Thyroid gland (tissue), 4 donors: ENCODE measurements around the gene FAM83B. TPM values are rescaled to one million over a fixed set of nuclear protein-coding genes. Genes with fewer than 3 reads are reported as not detected.

Source experiments
- DNase-seq, 2 donors: peaks; one replicate each; pipeline ENCODE4 v3.0.0-alpha.2; 2019
- H3K27ac ChIP-seq, 3 donors: fragments of 200-600 bp; sonication (generic); 1 replicate in 2 of 3; 2 replicates in 1 of 3; pipeline ENCODE4 v1.5.1; 2016 to 2019; ENCODE audit warnings: mild to moderate bottlenecking in 1 of 3, moderate library complexity in 1 of 3
- H3K27me3 ChIP-seq: fragments of 200-600 bp; sonication (generic); one replicate; pipeline ENCODE4 v1.5.1; 2019
- H3K36me3 ChIP-seq, 2 donors: fragments of 200-600 bp; sonication (generic); one replicate each; pipeline ENCODE4 v1.5.1; 2016 to 2019
- H3K4me1 ChIP-seq, 2 donors: fragments of 200-600 bp; sonication (generic); one replicate each; pipeline ENCODE4 v1.5.1; 2017 to 2019
- H3K4me3 ChIP-seq, 3 donors: fragments of 200-600 bp; sonication (generic); replicated peaks in 1 of 3; 1 replicate in 2 of 3; 2 replicates in 1 of 3; pipeline ENCODE4 v1.5.1; 2016; ENCODE audit warnings: mild to moderate bottlenecking in 1 of 3
- H3K9me3 ChIP-seq: fragments of 200-600 bp; sonication (generic); one replicate; pipeline ENCODE4 v1.5.1; 2017
- CTCF ChIP-seq, 6 experiments: fragments of 200-600 bp in 3 of 6; fragments of 450-650 bp in 3 of 6; sonication (generic) in 3 of 6; IDR thresholded peaks; one replicate each; pipeline ENCODE4 v1.5.1; 2016 to 2019; ENCODE audit warnings: antibody characterized with exemption in 6 of 6, mild to moderate bottlenecking in 2 of 6, inconsistent platforms in 1 of 6, moderate library complexity in 1 of 6
- POLR2A ChIP-seq, 2 donors: fragments of 450-650 bp; IDR thresholded peaks; one replicate each; pipeline ENCODE4 v1.6.1; 2017; ENCODE audit warnings: antibody characterized with exemption in 2 of 2, mild to moderate bottlenecking in 2 of 2, moderate library complexity in 1 of 2
- WGBS, 2 donors: methylation state at CpG; one replicate each; pipeline ENCODE4 v1.1.5; 2017; 5-methylcytosine and 5-hydroxymethylcytosine counted together
- intact Hi-C: fragments of 100-400 bp; cut with DNase I; formaldehyde crosslinking; loops from one replicate; pipeline ENCODE4 v1.15.1; 2023
- total RNA-seq, 4 donors: library from RNA; depleted of rRNA; stranded (reverse); fragments of >200 nt; gene quantifications; one replicate each; pipeline ENCODE4 v1.2.3, GENCODE V29; 2016

FAM83B gene
- total RNA-seq, 4 donors from 2014 or later: 20.3 to 29.9 (median 23.5) TPM

GRCh38 chr6:54897462-54898189 lies 51.1 kb downstream of the FAM83B start:
- TF ChIP-seq POLR2A (IDR thresholded peaks at IDR 0.05): no peak
- TF ChIP-seq CTCF (IDR thresholded peaks at IDR 0.05): no peak
- no peak for DNase-seq
- Histone ChIP-seq H3K27ac (no peak overlapping the region), H3K4me1 (peaks cover 0 to 4% of the 10 kb centered on the region in 2 donors), H3K9me3 (no peaks in the 10 kb centered on the region), H3K27me3 (no peaks in the 10 kb centered on the region), H3K4me3 (no peak overlapping the region), H3K36me3 (no peaks in the 10 kb centered on the region)
- intact Hi-C loops: no loop called here
- 77 to 82% methylated on average over 2 of the region's 2 CpGs for whole genome bisulfite sequencing, 2 donors

GRCh38 chr6:54898767-54899166 lies 52.2 kb downstream of the FAM83B start:
- intact Hi-C loops: no loop called here
- TF ChIP-seq CTCF (IDR thresholded peaks at IDR 0.05) (no peak), POLR2A (IDR thresholded peaks at IDR 0.05) (no peak)
- H3K27ac ChIP-seq: no peak overlapping the region
- peaks cover 0 to 4% of the 10 kb centered on the region in 2 donors for H3K4me1 ChIP-seq
- WGBS, 2 donors: 76 to 79% methylated on average over 3 of the region's 3 CpGs
- no peaks in the 10 kb centered on the region for H3K36me3 ChIP-seq
- no peak overlapping the region for H3K4me3 ChIP-seq
- no peaks in the 10 kb centered on the region for H3K9me3 ChIP-seq
- no peak for DNase-seq
- H3K27me3 ChIP-seq: no peaks in the 10 kb centered on the region

GRCh38 chr6:54899442-54899841 lies 52.9 kb downstream of the FAM83B start:
- Histone ChIP-seq H3K27ac (no peak overlapping the region), H3K4me1 (peaks cover 0 to 4% of the 10 kb centered on the region in 2 donors), H3K4me3 (no peak overlapping the region), H3K9me3 (no peaks in the 10 kb centered on the region), H3K27me3 (no peaks in the 10 kb centered on the region), H3K36me3 (no peaks in the 10 kb centered on the region)
- no peak for TF ChIP-seq CTCF (IDR thresholded peaks at IDR 0.05)
- no peak for TF ChIP-seq POLR2A (IDR thresholded peaks at IDR 0.05)
- no peak for DNase-seq
- intact Hi-C loops: no loop called here
- 94 to 98% methylated on average over 3 of the region's 3 CpGs for whole genome bisulfite sequencing, 2 donors

GRCh38 chr6:54899986-54900385 lies 53.4 kb downstream of the FAM83B start:
- H3K4me1 ChIP-seq: peaks cover 0 to 4% of the 10 kb centered on the region in 2 donors
- H3K4me3 ChIP-seq: no peak overlapping the region
- no peaks in the 10 kb centered on the region for H3K27me3 ChIP-seq
- no peak overlapping the region for H3K27ac ChIP-seq
- no peaks in the 10 kb centered on the region for H3K9me3 ChIP-seq
- no peaks in the 10 kb centered on the region for H3K36me3 ChIP-seq
- no peak for TF ChIP-seq POLR2A (IDR thresholded peaks at IDR 0.05)
- TF ChIP-seq CTCF (IDR thresholded peaks at IDR 0.05): no peak
- intact Hi-C loops: no loop called here
- no peak for DNase-seq

- H3K4me3 ChIP-seq: no peak overlapping the region
- 91 to 95% methylated on average over 2 of the region's 2 CpGs for WGBS, 2 donors
- peaks cover 0 to 4% of the 10 kb centered on the region in 2 donors for H3K4me1 ChIP-seq
- TF ChIP-seq POLR2A (IDR thresholded peaks at IDR 0.05) (no peak), CTCF (IDR thresholded peaks at IDR 0.05) (no peak)
- intact Hi-C loops: no loop called here
- no peak overlapping the region for H3K27ac ChIP-seq
- no peaks in the 10 kb centered on the region for H3K36me3 ChIP-seq
- DNase-seq: no peak
- H3K27me3 ChIP-seq: no peaks in the 10 kb centered on the region
- H3K9me3 ChIP-seq: no peaks in the 10 kb centered on the region
These were observed 54.1 kb downstream of the FAM83B start for GRCh38 chr6:54900666-54901065.
